Activated naive CD4-positive, alpha-beta T cell (primary cell): Measurements from ENCODE around the gene KCND3.

Experiments
- DNase-seq, 4 experiments: peaks; one replicate each; lab custom pipeline; 2025; lab: John Stamatoyannopoulos, UW

The KCND3 gene

GRCh38 chr1:111778066-111778465 lies 211.4 kb downstream of the KCND3 start:
- no peak for DNase-seq

- DNase-seq, result no peak
These were observed 212.2 kb downstream of the KCND3 start for GRCh38 chr1:111777301-111777700.

DNA sequence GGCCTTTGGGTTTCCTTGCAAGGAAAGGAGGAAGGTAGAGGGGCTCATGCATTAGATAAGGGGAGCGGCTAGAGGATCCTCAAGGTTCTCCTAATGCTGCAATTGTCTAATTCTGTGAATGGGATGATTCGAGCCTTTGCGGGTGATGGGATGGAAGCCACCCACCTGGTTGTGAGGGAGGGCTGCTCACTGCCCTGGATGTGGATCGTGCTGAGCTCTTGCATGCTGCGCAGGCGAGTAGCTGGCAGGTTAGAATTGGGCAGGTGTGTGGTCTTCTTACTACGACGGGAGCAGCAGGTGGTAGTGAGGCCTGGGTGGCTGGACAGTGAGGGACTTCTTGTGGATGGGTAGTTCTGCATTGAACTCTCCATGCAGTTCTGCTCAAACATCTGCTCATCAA lies 212.6 kb downstream of the KCND3 start:
- no peak for DNase-seq

- DNase-seq, result no peak
These were observed 213.1 kb downstream of the KCND3 start for GRCh38 chr1:111776391-111776790.

- no peak for DNase-seq
These were observed 213.5 kb downstream of the KCND3 start for GRCh38 chr1:111775966-111776365.

GRCh38 chr1:111770916-111771315 lies 218.6 kb downstream of the KCND3 start:
- no peak for DNase-seq

DNA sequence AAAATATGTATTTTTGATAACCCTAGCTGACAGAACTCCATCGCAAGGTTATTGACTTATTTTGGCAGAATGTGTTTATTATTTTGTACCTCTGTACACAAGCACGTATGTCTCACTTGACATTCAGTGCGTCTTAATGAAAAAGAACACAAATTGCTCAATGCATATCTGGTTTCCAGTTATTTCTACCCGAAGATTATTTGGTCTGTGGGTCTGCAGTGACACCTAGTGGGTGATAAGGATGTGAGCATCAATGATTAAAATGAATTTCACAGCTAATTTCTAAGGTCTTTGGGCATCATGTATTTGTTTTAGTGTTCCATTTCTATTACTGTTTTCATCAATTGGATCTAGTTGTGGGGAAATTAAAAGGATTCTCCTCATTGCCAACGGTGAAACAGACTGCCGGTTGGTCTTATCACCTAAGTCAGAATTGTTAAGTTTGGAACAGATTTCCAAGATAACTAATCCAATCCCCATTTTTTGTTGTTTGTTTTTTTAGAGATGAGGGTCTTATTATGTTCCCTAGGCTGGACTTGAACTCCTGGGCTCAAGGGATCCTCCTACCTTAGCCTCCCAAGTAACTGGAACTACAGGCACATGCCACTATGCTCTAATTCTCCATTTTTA lies 219.8 kb downstream of the KCND3 start:
- DNase-seq, result peak in 1 of 4 experiments; percentile 11

GRCh38 chr1:111768625-111769024 lies 220.8 kb downstream of the KCND3 start:
- no peak for DNase-seq

DNA sequence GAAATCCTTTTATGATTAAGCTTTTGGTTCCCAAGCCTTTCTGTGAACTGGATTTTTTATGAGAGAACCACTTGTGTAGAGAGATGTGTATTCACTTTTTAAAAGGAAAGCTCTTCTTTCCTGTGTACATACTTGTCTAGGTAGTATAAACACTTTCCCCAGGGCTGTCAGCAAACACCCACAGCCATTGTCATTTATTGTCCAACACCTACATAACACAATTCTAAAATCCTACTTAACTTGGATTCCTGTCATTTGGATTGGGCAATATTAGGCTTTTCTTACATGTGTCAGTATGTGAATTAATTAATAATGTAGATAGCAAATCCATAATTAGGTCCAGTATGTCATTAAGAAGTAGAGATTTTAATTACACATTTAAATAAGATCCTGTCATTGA lies 221.4 kb downstream of the KCND3 start:
- no peak for DNase-seq

- no peak for DNase-seq
These were observed 227.1 kb downstream of the KCND3 start for GRCh38 chr1:111762332-111762731.

DNA sequence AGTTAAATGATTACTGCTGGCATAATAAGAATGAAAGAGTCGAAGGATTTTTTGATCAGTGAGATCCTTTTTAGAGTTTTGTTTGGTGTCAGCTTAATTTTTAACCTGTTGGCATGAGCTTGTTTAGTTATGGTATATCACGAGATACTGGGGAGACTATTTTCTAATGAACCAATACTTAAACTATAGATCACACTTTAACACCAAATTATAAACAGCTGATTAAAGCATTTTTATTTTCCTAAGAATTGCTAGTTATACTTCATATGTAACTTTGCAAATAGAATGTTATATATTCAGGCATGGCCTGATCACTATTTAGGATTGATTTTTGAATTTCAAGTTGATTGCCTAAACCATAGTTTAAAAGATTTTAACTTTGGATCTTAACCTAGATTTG lies 227.8 kb downstream of the KCND3 start:
- DNase-seq, result no peak

- no peak for DNase-seq
These were observed 231.1 kb downstream of the KCND3 start for GRCh38 chr1:111758373-111758772.

GRCh38 chr1:111756124-111756513 lies 233.3 kb downstream of the KCND3 start:
- no peak for DNase-seq

DNA sequence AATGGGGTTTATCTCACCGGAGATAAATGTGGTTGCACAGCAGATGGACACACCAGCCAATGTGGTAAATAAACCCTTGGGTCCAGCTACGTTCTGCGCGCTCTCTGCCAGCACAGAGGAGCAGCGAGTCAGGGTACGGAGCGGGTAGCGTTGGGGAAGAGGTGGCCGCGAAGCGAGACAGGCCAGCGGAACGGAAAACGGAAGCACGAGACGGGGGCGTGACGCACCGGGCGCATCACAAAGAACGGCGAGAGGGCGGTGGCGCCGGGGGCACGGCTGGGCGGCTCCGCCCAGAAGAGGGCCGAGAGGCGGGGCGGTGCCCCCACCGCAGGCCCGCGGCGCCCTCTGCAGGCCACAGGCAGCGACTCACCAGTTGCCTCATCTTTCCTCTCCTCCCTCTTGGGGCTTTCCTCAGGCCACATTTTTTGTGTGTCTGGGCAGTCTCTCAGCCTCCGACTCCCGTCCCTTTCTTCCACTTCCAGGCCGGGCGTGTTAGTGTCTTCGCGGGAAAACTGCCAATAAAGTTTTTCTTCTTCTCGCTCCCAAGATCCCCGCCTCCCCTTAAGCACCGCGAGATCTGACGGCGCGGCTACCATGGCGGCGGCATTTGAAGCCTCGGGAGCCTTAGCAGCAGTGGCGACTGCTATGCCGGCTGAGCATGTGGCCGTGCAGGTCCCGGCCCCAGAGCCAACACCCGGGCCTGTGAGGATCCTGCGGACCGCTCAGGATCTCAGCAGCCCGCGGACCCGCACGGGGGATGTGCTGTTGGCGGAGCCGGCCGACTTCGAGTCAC lies 233.9 kb downstream of the KCND3 start, which contains the start of gene DDX20:
TSS of gene DDX20 (plus strand) at position 571 of the 793 bp plus-strand sequence. CDS start at position 595, 24 bp downstream.
- DNase-seq, result peak; percentile 83 to 92 (median 88)

DNA sequence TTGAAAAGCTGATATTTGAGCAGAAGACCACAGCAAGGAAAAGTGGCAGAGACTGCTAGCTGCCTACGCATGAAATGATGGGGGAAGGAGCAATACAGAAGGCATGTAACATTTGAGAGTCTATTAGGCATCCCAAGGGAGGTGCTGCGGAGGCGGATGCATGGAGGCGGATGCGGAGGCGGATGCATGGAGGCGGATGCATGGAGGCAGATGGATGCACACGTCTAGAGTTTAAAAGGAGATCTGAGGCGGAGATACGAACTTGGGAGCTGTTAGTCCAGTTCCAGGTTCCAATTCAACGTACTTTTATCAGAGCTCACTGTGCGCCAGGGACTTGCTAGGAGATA lies 234.5 kb downstream of the KCND3 start:
- DNase-seq, result no peak

GRCh38 chr1:111751906-111752575 lies 237.4 kb downstream of the KCND3 start:
- no peak for DNase-seq

DNA sequence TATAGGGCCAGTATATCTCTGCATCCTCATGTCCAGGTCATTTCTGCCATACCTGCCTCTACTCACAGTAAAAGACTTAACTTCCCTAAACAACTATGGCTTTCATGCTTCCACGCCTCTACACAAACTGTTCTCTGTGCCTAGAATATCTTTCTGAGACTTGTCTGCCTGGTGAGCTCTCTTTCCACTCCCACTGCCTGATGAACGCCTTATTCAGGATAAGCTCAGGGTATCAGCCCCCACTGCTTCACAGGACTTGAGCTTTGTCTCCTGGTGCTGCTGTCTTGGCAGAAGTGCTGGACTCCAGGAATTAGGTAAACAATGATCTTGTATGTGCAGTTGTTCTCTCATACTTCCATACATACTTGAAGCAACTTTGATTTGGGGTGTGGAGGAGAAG lies 238.6 kb downstream of the KCND3 start:
- DNase-seq, result no peak

GRCh38 chr1:111749628-111750027 lies 239.8 kb downstream of the KCND3 start:
- no peak for DNase-seq

GRCh38 chr1:111747947-111748346 lies 241.5 kb downstream of the KCND3 start:
- no peak for DNase-seq

DNA sequence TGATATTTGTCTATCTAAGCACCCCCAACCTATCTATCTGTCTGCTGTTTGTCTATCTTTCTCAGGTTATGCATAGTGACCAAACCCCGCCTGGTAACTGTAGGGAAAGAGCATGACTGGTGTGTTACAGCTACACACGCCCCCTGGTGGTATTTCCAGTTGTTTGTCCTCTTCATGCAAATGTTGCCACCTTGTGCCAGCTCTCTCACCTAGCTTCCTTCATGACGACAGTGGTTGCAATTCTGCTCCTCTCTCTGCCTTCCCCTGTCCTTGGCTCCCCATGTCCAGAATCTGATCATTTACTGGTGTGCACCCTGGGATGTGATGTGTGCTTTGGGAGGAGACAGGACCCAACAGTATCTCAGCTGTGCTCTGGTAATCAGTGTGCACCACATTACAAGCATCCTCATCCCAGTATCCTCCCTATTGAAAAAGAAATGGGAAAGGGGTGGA lies 242.2 kb downstream of the KCND3 start:
- peak in 1 of 4 experiments; percentile 2 for DNase-seq

DNA sequence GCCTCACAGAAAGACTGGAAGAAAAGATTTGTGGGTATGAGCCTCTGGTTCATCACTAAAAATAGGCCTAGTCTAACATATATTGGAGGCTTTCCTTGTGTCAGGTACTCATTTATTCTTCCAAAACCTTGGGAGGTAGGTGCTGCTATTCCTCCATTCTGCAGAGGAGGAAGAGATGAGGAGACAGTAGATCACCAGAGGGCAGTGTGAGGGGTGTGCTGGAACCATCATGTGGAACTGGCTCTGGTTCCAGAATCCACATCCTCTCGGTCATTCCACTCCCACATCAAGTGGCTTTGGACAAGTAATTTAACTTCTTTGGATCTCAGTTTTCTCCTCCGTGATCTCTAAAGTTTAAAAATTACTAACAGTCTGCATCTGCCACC lies 242.9 kb downstream of the KCND3 start:
- no peak for DNase-seq

DNA sequence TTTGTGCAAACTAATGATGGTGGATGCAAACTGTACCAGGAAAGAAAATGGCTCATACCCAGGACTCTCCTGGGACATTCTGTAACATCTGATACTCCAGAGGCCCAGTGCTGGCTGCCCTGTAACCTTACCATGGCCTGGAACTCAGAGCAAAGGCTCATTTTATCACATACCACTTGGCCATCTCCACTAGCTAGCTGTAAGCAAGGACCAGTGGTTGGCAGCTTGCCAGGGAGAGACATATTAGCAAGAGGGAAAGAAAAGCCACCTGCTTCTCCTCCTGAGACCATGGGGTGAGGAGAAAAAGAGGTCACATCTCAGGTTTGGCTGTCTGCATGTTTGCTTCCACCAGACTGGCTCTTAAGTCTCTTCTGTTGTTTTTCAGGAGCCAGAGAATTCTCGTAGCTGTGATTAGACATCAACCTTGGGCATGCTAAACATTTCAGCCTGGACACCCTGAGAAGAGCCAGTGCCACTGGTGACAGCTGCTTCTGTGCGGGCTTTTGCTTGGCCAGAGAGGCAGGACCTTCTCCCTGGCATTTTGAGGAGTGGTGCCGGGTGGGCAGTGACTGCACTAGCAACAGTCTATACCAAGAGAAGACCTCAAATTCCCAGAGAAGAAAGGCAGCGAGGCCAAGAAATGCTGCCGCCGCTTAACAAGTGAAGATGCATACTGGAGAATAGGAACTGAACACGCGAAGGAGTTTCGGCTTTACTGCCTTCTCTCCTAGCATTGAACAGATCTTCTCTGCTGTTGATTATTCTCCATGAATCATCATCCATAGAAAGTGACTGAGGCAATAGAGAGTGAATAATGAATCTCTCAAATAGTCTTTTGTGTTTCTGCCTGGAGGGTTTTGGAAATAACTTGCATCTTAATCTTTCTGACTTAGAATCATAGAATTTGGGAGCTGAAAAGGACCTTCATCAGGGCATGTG lies 243.5 kb downstream of the KCND3 start:
- DNase-seq, result no peak
